ENCODE measurements around the gene SARNP.

Gene SARNP

DNA sequence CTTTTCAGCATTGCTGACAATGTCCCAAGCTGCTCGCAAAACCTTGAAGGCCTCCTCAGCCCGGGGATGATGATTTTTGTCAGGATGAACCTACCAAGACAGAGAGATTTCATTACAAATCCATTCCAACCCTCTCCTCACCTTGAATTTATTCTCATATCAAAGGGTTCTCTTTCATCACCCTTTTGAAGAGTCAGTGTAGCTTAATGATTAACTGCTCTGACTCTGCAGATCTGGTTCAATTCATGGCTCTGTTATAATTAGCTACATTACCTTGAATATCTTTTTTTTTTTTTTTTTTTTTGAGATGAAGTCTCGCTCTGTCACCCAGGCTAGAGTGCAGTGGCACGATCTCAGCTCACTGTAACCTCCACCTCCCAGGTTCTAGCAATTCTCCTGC lies 5.9 kb upstream of the SARNP start:
- Histone ChIP-seq H3K9me3 (ENCODE audit: control insufficient read depth in 2 of 2, low read length in 2 of 2) (no peaks in the 10 kb centered on the region), H3K27ac (ENCODE audit: low read depth in 2 of 2, low read length in 2 of 2) (no peak overlapping the region), H3K4me1 (ENCODE audit: control insufficient read depth in 2 of 2, insufficient read depth in 2 of 2, low read length in 2 of 2) (peaks cover 12 to 22% of the 10 kb centered on the region in 2 donors), H3K27me3 (ENCODE audit: control insufficient read depth in 2 of 2, insufficient read depth in 2 of 2, low read length in 2 of 2) (no peaks in the 10 kb centered on the region), H3K36me3 (ENCODE audit: control insufficient read depth in 2 of 2, insufficient read depth in 2 of 2, low read length in 2 of 2) (peaks cover 36 to 38% of the 10 kb centered on the region in 2 donors), H3K4me3 (ENCODE audit: low read length in 2 of 2) (no peak overlapping the region), H3K9ac (ENCODE audit: low read depth in 1 of 2, low read length in 2 of 2) (no peak overlapping the region)

- Histone ChIP-seq H3K27ac (ENCODE audit: low read depth in 2 of 2, low read length in 2 of 2) (no peak overlapping the region), H3K4me1 (ENCODE audit: control insufficient read depth in 2 of 2, insufficient read depth in 2 of 2, low read length in 2 of 2) (peaks cover 11 to 12% of the 10 kb centered on the region in 2 donors), H3K27me3 (ENCODE audit: control insufficient read depth in 2 of 2, insufficient read depth in 2 of 2, low read length in 2 of 2) (no peaks in the 10 kb centered on the region), H3K9me3 (ENCODE audit: control insufficient read depth in 2 of 2, low read length in 2 of 2) (no peaks in the 10 kb centered on the region), H3K4me3 (ENCODE audit: low read length in 2 of 2) (no peak overlapping the region), H3K9ac (ENCODE audit: low read depth in 1 of 2, low read length in 2 of 2) (no peak overlapping the region), H3K36me3 (ENCODE audit: control insufficient read depth in 2 of 2, insufficient read depth in 2 of 2, low read length in 2 of 2) (peaks cover 36 to 38% of the 10 kb centered on the region in 2 donors)
Observed at GRCh38 chr12:55822228-55822627, 4.7 kb upstream of the SARNP start.

GRCh38 chr12:55820679-55821078 lies 3.2 kb upstream of the SARNP start:
- Histone ChIP-seq H3K4me3 (ENCODE audit: low read length in 2 of 2) (no peak overlapping the region), H3K9ac (ENCODE audit: low read depth in 1 of 2, low read length in 2 of 2) (no peak overlapping the region), H3K36me3 (ENCODE audit: control insufficient read depth in 2 of 2, insufficient read depth in 2 of 2, low read length in 2 of 2) (peaks cover 36 to 38% of the 10 kb centered on the region in 2 donors), H3K4me1 (ENCODE audit: control insufficient read depth in 2 of 2, insufficient read depth in 2 of 2, low read length in 2 of 2) (peaks cover 17 to 19% of the 10 kb centered on the region in 2 donors), H3K9me3 (ENCODE audit: control insufficient read depth in 2 of 2, low read length in 2 of 2) (no peaks in the 10 kb centered on the region), H3K27ac (ENCODE audit: low read depth in 2 of 2, low read length in 2 of 2) (no peak overlapping the region), H3K27me3 (ENCODE audit: control insufficient read depth in 2 of 2, insufficient read depth in 2 of 2, low read length in 2 of 2) (no peaks in the 10 kb centered on the region)

DNA sequence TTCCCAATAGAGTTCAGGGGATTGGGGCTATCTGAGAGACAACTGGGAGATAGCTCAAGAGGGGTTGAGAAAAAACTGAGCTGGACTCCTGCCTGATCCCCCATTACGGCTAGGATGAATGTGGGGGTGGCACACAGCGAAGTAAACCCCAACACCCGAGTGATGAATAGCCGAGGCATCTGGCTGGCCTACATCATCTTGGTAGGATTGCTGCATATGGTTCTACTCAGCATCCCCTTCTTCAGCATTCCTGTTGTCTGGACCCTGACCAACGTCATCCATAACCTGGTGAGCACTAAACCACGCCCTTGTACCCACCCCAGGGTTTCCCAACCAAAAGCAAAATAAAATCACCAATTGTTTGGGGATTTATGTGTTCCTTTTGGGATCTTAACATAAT lies 1.4 kb upstream of the SARNP start:
- Histone ChIP-seq H3K4me3 (ENCODE audit: low read length in 2 of 2) (peak overlapping the region in 1 of 2 donors; percentile 96), H3K9ac (ENCODE audit: low read depth in 1 of 2, low read length in 2 of 2) (peak overlapping the region in 1 of 2 donors; percentile 85), H3K4me1 (ENCODE audit: control insufficient read depth in 2 of 2, insufficient read depth in 2 of 2, low read length in 2 of 2) (peaks cover 20% of the 10 kb centered on the region in 2 donors), H3K9me3 (ENCODE audit: control insufficient read depth in 2 of 2, low read length in 2 of 2) (no peaks in the 10 kb centered on the region), H3K36me3 (ENCODE audit: control insufficient read depth in 2 of 2, insufficient read depth in 2 of 2, low read length in 2 of 2) (peaks cover 36 to 38% of the 10 kb centered on the region in 2 donors), H3K27ac (ENCODE audit: low read depth in 2 of 2, low read length in 2 of 2) (peak overlapping the region in 1 of 2 donors; percentile 83), H3K27me3 (ENCODE audit: control insufficient read depth in 2 of 2, insufficient read depth in 2 of 2, low read length in 2 of 2) (no peaks in the 10 kb centered on the region)

DNA sequence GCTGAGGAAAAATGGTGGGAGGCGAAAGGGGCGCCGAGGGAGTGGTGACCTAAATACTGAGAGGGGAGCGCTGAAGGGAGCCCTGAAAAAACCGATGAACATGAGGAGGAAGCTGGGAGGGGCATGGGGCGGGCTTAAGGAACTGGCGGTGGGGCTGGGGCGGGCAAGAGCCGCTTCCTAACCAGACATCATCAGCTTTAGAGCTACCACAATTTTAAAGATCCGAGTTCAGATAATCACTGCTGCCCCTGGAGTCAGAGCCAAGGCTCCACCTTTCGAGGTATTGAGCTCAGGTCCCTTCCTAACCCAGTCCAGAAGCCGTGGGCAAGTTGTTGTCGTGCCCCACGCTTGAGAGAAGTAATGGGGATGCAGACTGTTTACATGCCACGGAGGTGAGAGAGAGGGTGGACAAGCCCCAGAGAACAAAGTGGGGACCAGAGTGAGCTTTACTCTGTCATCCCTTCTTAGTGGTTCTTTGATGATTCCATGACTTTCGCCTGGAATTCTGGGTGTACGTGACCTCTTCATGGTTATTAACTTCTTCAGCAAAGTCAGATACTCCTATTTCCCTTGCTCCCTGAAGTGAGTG lies 710 bp upstream of the SARNP start:
- peak overlapping the region; percentile 85 to 91 for H3K9ac ChIP-seq (ENCODE audit: low read depth in 1 of 2, low read length in 2 of 2)
- peaks cover 35 to 38% of the 10 kb centered on the region in 2 donors for H3K36me3 ChIP-seq (ENCODE audit: control insufficient read depth in 2 of 2, insufficient read depth in 2 of 2, low read length in 2 of 2)
- no peaks in the 10 kb centered on the region for H3K9me3 ChIP-seq (ENCODE audit: control insufficient read depth in 2 of 2, low read length in 2 of 2)
- H3K4me1 ChIP-seq (ENCODE audit: control insufficient read depth in 2 of 2, insufficient read depth in 2 of 2, low read length in 2 of 2) = peaks cover 20% of the 10 kb centered on the region in 2 donors
- H3K4me3 ChIP-seq (ENCODE audit: low read length in 2 of 2) = peak overlapping the region; percentile 96 to 100
- H3K27me3 ChIP-seq (ENCODE audit: control insufficient read depth in 2 of 2, insufficient read depth in 2 of 2, low read length in 2 of 2) = no peaks in the 10 kb centered on the region
- peak overlapping the region; percentile 83 to 86 for H3K27ac ChIP-seq (ENCODE audit: low read depth in 2 of 2, low read length in 2 of 2)

DNA sequence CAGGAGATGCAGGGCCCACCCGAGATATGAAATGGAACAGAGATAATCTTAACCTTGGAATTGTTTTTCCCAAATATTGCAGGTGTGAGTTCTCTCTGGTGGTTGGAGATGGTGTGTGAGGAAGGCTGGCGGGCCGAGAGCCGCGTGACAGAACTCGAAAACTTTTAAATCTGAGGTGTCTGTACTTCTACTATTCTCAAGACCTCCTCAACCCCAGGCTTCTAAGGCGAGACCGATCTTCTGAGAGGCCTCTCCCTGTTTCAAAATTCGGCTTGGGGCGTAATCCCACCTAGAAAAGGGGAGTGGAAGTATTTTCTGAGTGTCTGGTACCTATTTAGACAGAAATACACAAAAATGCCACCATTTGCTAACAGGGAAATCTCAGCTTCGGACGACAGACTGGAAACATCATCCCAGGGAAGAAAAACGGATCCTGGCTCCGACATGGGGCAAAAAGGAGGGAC lies 611 bp downstream of the SARNP start:
- Histone ChIP-seq H3K27ac (ENCODE audit: low read depth in 2 of 2, low read length in 2 of 2) (peak overlapping the region; percentile 79 to 89), H3K4me1 (ENCODE audit: control insufficient read depth in 2 of 2, insufficient read depth in 2 of 2, low read length in 2 of 2) (peaks cover 20% of the 10 kb centered on the region in 2 donors), H3K36me3 (ENCODE audit: control insufficient read depth in 2 of 2, insufficient read depth in 2 of 2, low read length in 2 of 2) (peaks cover 22 to 26% of the 10 kb centered on the region in 2 donors), H3K4me3 (ENCODE audit: low read length in 2 of 2) (peak overlapping the region; percentile 96 to 100), H3K9ac (ENCODE audit: low read depth in 1 of 2, low read length in 2 of 2) (peak overlapping the region; percentile 83 to 98), H3K27me3 (ENCODE audit: control insufficient read depth in 2 of 2, insufficient read depth in 2 of 2, low read length in 2 of 2) (no peaks in the 10 kb centered on the region), H3K9me3 (ENCODE audit: control insufficient read depth in 2 of 2, low read length in 2 of 2) (no peaks in the 10 kb centered on the region)

GRCh38 chr12:55815473-55815872 lies 2.1 kb downstream of the SARNP start:
- no peak overlapping the region for H3K27ac ChIP-seq (ENCODE audit: low read depth in 2 of 2, low read length in 2 of 2)
- H3K9ac ChIP-seq (ENCODE audit: low read depth in 1 of 2, low read length in 2 of 2) = no peak overlapping the region
- H3K36me3 ChIP-seq (ENCODE audit: control insufficient read depth in 2 of 2, insufficient read depth in 2 of 2, low read length in 2 of 2) = peaks cover 11 to 15% of the 10 kb centered on the region in 2 donors
- H3K4me3 ChIP-seq (ENCODE audit: low read length in 2 of 2) = no peak overlapping the region
- no peaks in the 10 kb centered on the region for H3K9me3 ChIP-seq (ENCODE audit: control insufficient read depth in 2 of 2, low read length in 2 of 2)
- H3K27me3 ChIP-seq (ENCODE audit: control insufficient read depth in 2 of 2, insufficient read depth in 2 of 2, low read length in 2 of 2) = no peaks in the 10 kb centered on the region
- H3K4me1 ChIP-seq (ENCODE audit: control insufficient read depth in 2 of 2, insufficient read depth in 2 of 2, low read length in 2 of 2) = peaks cover 20% of the 10 kb centered on the region in 2 donors

DNA sequence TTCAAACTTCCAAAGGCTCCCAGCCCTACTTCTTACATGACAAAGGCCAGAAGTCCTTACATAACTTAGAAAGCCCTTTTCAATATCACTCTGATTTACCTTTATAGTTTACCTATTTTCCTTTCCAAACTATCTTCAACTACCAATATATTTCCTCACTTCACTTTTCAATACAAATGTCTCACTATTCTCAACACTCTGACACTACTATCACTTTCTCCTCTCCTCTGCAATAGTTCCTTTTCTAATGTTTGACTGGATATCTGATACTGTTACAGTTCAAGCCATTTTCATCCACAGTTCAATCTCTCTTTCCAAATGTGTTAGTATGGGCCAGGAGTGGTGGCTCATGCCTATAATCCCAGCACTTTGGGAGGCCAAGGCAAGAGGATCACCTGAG lies 3.3 kb downstream of the SARNP start:
- Histone ChIP-seq H3K27ac (ENCODE audit: low read depth in 2 of 2, low read length in 2 of 2) (no peak overlapping the region), H3K4me1 (ENCODE audit: control insufficient read depth in 2 of 2, insufficient read depth in 2 of 2, low read length in 2 of 2) (peaks cover 18 to 20% of the 10 kb centered on the region in 2 donors), H3K4me3 (ENCODE audit: low read length in 2 of 2) (no peak overlapping the region), H3K36me3 (ENCODE audit: control insufficient read depth in 2 of 2, insufficient read depth in 2 of 2, low read length in 2 of 2) (peaks cover 0 to 4% of the 10 kb centered on the region in 2 donors), H3K27me3 (ENCODE audit: control insufficient read depth in 2 of 2, insufficient read depth in 2 of 2, low read length in 2 of 2) (no peaks in the 10 kb centered on the region), H3K9me3 (ENCODE audit: control insufficient read depth in 2 of 2, low read length in 2 of 2) (no peaks in the 10 kb centered on the region), H3K9ac (ENCODE audit: low read depth in 1 of 2, low read length in 2 of 2) (no peak overlapping the region)

DNA sequence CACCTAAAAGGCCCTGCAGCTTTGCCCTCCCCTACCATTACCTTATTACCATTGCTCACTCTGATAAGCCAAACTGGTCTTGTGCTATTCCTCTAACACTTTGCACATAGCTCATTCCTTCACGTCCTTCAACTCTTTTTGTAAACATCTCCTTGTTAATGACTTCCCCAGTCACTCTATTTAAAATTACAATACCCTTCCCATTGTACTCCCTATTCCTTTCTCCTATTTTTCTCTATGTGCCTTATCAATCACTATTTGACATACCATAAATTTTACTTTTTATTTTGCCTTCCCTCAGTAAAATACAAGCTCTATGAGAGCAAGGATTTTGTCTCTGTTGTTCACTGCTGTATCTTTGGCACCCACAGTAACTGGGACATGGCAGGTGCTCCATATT lies 5.4 kb downstream of the SARNP start:
- Histone ChIP-seq H3K36me3 (ENCODE audit: control insufficient read depth in 2 of 2, insufficient read depth in 2 of 2, low read length in 2 of 2) (peaks cover 0 to 12% of the 10 kb centered on the region in 2 donors), H3K27ac (ENCODE audit: low read depth in 2 of 2, low read length in 2 of 2) (no peak overlapping the region), H3K9me3 (ENCODE audit: control insufficient read depth in 2 of 2, low read length in 2 of 2) (no peaks in the 10 kb centered on the region), H3K4me1 (ENCODE audit: control insufficient read depth in 2 of 2, insufficient read depth in 2 of 2, low read length in 2 of 2) (peaks cover 8 to 12% of the 10 kb centered on the region in 2 donors), H3K4me3 (ENCODE audit: low read length in 2 of 2) (no peak overlapping the region), H3K9ac (ENCODE audit: low read depth in 1 of 2, low read length in 2 of 2) (no peak overlapping the region), H3K27me3 (ENCODE audit: control insufficient read depth in 2 of 2, insufficient read depth in 2 of 2, low read length in 2 of 2) (no peaks in the 10 kb centered on the region)

GRCh38 chr12:55809274-55809673 lies 8.2 kb downstream of the SARNP start:
- no peak overlapping the region for H3K27ac ChIP-seq (ENCODE audit: low read depth in 2 of 2, low read length in 2 of 2)
- no peaks in the 10 kb centered on the region for H3K27me3 ChIP-seq (ENCODE audit: control insufficient read depth in 2 of 2, insufficient read depth in 2 of 2, low read length in 2 of 2)
- no peaks in the 10 kb centered on the region for H3K4me1 ChIP-seq (ENCODE audit: control insufficient read depth in 2 of 2, insufficient read depth in 2 of 2, low read length in 2 of 2)
- no peak overlapping the region for H3K4me3 ChIP-seq (ENCODE audit: low read length in 2 of 2)
- peaks cover 0 to 20% of the 10 kb centered on the region in 2 donors for H3K36me3 ChIP-seq (ENCODE audit: control insufficient read depth in 2 of 2, insufficient read depth in 2 of 2, low read length in 2 of 2)
- no peaks in the 10 kb centered on the region for H3K9me3 ChIP-seq (ENCODE audit: control insufficient read depth in 2 of 2, low read length in 2 of 2)
- no peak overlapping the region for H3K9ac ChIP-seq (ENCODE audit: low read depth in 1 of 2, low read length in 2 of 2)

All from mucosa of rectum (tissue), 2 donors.